SHP77 treated with DMSO at 0.1 percent for 48 hours (cell line): Measurements from ENCODE around the gene FHOD3.
"Not testable (repeated sequence)": the region's sequence is repeated elsewhere in the genome, so short reads cannot be mapped to it uniquely, and the experiment has no call there.

Source experiments
- DNase-seq: peaks from one replicate; lab custom pipeline; 2025; lab: John Stamatoyannopoulos, UW

Gene FHOD3

GRCh38 chr18:36756242-36756641, 458.7 kb downstream of the FHOD3 start:
- no peak for DNase-seq

GRCh38 chr18:36757081-36757480, 459.6 kb downstream of the FHOD3 start:
- DNase-seq = no peak

- DNase-seq = no peak
Observed at GRCh38 chr18:36757991-36758390, 460.5 kb downstream of the FHOD3 start.

- DNase-seq = no peak
Observed at GRCh38 chr18:36758623-36759022, 461.1 kb downstream of the FHOD3 start.

DNA sequence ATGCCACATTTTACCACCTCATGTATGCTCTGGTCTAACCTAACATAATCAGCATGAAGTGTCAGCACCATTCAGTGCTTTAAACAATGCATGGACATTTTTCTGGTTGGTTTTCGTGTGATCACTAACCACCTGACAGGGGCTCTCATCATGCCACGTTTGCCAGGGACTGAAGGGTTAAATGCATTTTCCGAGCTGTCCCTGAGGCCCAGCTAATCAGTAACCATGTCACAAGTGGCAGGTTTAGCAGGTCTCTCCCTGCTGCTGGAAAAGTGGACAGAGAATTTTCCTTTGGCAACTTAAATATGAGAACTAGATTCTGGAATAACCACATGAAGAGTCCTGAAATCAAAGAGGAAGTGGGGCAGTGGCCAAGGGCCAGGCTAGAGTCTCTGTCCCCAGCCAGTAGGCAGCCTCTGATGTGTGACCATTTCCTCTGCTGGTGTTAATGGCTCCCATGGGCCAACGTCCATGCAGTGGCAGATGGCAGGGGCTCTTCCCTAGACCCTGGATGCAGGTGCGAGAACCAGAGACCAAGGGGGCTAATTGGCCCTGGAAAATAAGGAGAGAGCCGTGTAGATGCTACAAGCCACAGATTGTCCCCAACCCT, 461.8 kb downstream of the FHOD3 start:
- no peak for DNase-seq

- DNase-seq = no peak
Observed at GRCh38 chr18:36760598-36760997, 463.1 kb downstream of the FHOD3 start.

- no peak for DNase-seq
Observed at GRCh38 chr18:36761186-36761698, 463.7 kb downstream of the FHOD3 start.

DNA sequence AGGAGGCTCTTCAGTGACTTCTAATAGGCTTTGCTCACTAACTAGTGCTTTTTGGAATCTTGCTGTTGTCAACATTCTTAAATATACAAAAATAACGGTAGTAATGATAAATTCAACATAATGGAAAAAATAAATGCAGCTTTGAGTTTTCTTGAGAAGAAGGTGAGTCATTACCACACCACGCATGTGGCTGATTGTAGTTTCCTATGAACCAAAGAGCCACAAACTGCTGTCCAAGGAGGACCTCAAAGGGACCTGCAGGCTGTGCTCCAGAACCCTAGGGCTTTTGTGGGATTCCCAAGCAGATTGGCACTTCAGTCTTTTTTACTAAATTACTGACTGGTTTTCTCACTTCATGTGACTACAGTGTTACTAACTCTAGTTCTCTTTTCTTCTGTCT, 464.6 kb downstream of the FHOD3 start:
- DNase-seq = no peak

DNA sequence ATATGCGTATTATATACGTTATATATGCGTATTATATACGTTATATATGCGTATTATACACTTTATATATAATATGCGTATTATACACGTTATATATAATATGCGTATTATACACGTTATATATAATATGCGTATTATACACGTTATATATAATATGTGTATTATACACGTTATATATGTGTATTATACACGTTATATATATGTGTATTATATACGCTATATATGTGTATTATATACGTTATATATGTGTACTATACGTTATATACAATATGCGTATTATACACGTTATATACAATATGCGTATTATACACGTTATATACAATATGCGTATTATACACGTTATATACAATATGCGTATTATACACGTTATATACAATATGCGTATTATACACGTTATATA, 465.5 kb downstream of the FHOD3 start:
- not testable (repeated sequence) for DNase-seq

DNA sequence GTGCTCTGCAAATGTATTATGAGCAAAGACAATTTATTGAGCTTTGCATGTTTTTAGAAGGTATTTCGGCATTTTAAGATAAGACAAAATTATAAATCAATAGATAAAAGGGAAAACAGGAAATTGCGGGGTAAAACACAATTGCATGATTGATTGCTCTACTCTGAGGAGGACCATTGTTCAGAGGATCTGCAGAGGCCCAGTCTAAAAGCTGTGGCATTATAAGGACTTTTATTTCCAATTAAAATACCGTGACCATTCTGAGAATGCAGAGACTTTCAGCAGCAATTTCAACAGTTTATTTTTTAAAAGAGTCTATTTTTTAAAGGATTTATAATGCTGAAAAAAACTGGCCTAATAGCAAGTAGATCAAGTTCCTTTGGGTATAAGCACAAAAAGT, 469.3 kb downstream of the FHOD3 start:
- DNase-seq = no peak

GRCh38 chr18:36769172-36769571, 471.7 kb downstream of the FHOD3 start:
- DNase-seq = no peak

DNA sequence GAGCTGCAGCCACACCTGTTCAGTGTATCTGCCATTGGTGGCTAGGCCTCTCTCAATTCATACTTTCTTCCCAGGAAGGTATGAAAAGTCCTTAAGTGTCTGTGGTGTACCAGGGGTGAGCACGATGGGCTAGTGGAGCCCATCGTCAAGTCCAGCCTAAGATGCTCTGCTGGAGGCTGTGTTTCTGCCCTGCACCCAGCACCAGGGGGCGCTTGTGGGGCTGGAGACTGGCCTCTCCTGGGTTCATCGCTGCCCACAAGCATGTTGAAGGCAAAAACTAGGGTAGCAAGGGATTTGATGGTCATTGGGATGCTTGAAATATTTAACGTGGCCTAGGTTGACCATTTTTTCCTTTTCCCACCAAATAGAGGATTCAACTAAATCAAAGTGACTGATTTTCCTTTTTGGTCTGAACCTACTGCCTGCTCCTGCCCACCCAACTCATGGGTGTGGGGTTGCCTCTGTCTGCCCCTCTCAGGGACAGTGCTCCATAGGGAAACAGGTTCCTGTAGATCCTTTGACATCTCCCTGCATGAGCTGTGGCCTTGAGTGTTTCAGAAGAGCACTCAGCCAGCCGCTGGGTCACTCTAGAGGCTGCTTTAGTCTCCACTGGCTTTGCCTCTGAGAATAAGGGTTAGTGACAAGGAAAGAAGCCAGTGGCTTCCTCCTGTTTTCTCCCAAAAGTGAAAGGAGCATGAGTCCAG, 472.2 kb downstream of the FHOD3 start:
- no peak for DNase-seq

DNA sequence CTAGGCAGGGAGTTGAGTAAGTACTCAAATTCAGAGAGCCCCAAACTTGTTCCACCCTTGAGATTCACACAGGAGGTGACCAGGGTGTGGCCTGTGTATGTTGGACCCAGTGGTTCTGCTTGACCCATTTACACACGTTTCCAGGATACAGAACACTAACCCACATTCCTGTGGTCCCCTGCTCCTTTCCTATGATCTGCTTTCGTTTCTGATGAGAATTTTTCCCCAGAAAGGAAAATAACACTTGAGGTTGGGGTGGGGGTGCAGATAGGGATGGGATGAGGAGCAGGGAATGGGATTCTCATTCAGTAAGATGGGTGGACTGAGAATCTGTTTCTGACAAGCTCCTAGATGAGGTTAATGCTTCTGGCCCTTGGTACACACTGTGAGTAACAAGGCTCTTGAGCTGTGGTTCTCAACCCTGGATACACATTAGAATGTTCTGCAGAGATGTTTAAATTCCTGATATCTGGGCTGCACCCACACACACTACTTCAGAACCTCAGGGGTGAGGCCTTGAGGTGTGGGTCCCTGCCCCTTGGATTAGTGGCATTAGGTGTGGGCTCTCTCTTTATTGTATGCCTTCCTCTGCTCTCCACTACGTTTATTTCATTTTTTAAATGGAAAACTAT, 472.9 kb downstream of the FHOD3 start:
- DNase-seq = no peak

- DNase-seq = no peak
Observed at GRCh38 chr18:36771245-36771644, 473.7 kb downstream of the FHOD3 start.

DNA sequence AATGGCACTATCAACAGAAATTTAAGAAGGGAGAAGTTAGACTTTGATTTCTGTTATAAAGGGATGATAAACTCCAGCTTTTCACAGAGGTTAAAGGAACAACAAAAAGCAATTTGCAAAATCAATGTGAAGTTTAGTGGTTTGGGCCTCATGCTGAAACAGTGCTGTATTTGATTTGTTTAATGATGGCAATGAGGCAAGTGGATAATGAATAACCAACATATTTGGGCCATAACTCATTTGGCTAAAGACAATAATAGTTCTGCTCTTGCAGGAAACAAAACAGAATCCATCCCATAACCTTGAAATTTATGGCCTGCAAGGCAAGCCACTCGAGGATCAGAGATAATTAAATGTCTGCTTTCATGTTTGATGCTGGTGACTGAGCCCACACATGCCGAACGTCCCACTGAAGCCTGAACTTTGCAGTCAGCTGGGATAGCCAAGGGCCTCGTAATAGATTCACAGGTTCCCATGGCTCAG, 474.8 kb downstream of the FHOD3 start:
- no peak for DNase-seq

DNA sequence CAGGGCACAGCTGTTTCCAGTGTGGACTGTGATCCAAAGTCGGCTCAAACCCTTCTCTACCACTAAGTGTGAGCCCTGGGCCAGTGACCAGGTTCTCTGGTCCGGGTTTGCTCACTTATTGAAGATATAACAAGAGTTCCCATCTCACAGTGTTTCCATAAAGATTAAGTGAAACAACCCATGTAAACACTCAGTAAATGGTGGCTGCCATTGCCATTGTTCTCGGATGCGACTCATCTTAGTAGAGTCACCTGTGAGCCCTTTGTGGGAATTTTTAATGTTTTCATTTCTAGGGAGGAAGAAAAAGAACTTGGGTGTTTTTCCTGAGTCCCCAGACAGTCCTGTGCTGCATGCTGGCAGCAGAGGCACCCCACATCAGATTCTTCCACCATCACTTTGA, 477.9 kb downstream of the FHOD3 start:
- DNase-seq = no peak

- no peak for DNase-seq
Observed at GRCh38 chr18:36776650-36777049, 479.1 kb downstream of the FHOD3 start.

- DNase-seq = no peak
Observed at GRCh38 chr18:36777566-36777965, 480.1 kb downstream of the FHOD3 start.

DNA sequence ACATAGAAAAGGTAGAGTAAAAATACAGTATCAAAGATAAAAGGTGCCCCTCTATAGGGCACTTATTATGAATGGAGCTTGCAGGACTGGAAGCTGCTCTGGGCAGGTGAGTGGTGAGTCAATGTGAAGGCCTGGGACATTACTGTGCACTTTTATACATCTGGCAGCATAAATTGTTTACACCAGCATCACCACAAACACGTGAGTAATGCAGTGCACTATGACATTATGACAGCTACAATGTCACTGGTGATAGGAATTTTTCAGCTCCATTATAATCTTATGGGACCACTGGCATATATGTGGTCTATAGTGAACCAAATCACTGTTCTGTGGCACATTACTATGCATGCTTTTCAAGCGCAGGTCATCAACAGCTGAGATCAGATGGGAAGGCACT, 483.2 kb downstream of the FHOD3 start:
- no peak for DNase-seq

DNA sequence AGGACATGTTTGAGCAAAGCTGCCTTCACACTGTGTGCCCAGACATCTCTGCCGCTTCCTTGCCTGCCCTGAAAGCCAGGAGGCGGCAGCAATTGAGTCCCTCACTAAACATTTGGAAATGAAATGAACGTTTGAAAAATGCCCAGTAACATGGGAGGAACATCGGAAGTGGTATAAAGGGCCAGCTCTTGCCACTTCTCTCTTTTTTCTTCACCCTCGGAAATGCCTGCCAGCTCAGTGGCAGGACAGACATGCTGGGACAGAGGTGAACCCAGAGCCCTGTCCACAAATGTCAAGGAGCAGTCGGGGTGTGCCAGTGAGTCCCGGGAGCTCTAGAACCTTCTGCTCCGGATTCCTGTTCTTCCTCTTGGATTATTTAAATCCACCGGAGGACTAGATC, 485.2 kb downstream of the FHOD3 start:
- DNase-seq = no peak

DNA sequence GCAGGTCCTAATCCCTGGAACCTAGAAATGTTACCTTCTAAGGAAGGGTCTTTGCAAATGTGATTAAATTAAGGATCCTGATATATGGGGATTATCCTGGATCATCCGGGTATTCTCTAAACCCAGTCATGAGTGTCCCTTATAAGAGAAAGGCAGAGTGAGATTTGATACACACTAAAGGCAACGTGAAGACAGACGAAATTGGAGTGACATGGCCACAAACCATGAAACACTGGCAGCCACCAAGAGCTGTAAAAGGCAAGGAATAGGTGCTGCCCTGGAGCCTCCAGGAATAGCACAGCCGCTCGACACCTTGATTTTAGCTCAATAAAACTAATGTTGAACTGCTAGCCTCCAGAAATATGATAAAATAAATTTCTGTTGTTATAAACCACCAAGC, 486.3 kb downstream of the FHOD3 start:
- no peak for DNase-seq

DNA sequence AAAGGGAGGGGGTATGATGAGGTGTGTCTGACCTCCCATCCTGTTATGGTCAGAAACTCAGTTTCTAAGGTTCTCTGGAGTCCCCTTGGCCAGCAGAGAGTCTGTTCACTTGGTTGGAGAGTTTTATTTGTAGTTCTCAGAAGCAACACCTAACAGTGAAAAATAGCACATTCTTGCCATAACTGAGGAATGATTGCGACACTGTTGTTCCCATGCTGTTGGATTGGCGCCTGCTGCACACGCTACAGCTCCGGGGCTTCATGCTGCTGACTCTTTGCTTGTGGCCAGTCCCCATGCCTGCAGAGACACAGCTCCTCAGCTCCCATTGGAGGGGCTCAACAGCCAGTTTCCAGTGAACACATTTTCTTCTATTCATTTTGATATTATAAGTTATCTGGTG, 489.2 kb downstream of the FHOD3 start:
- DNase-seq = no peak

- DNase-seq = no peak
Observed at GRCh38 chr18:36792634-36793283, 495.2 kb downstream of the FHOD3 start.
